Activated CD4-positive, alpha-beta T cell treated with anti-CD3 and anti-CD28 coated beads, Interleukin-2, amount 50 U/mL, for 4 hours (primary cell): Measurements from ENCODE around the gene CPA1.

ENCODE experiments used
- DNase-seq, 2 experiments: peaks; one replicate each; pipeline ENCODE4 v3.0.0-alpha.2; 2020

CPA1 gene

DNA sequence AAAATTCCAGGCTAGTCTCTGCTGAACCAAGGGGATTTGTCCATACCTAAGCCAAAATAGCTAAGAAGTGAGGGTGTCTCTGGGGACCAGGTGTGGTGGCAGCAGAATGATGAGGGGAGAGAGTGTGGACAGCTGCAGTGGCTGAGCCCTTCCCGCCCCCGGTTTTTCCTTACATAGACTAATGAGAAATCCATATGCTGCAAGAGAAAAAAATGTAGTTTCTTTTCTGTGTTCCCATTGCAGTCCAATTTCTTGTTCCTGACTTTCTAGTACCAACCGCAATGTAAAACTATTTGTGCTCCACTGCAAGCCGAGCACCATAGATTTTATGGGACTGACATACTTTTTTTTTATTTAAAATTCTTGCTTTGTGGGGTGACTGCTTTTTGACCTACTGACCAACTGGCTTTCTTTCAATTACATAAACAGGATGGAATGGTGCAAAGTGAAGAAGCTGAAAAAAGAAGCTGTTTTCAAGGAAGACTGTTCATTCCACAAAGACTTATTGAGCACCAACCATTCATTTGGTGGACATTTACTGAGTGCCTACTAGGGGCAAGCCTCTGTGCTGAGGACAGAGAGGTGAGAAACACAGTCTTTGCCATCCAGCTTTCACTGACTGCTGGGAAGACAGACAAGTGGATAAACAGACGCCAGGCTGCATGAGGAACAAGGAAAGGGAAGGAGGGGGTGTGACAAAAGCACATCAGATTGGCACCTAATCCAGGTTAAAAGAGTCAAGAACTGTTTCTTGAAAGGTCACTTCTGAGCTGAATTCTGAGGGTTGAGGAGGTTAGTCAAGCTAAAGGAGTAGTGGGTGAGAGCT lies 50.8 kb downstream of the CPA1 start:
- no peak for DNase-seq

DNA sequence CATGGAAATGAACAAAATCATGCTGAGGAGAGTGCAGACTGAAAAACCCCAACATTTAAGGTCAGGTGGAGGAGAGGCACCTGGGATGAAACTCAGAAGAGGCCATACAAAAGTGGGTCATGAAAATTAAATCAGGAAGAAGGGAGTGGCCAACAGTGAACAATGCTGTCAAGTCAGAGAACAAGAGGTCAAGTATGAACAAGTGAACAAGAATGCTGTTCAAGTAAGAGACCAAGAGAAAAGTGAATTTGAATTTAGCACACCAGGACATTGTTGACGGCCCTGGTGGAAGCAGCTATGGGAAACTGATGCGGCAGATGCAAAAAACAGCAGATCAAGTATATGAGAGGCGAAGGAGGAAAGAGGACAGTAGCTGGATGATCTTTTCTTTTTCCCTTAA lies 52.6 kb downstream of the CPA1 start:
- no peak for DNase-seq

DNA sequence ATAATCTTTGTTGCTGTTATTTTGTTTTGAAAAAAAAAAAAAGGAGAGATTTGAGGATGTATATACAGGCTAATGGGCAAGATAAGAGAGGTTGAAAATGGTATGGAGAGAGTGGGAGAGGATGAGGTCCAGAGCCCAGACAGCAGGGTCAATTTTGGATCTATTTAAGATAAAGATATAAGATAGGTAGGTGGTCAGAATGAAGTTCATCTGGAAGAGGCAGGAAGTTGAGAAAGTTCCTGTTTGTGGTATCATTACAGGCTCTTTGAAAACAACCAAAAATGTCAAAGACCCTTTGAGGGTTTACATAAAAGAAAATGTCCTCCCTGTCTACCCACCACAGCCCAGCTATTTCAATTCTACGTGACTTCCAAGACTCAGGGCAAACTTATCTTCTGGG lies 53.0 kb downstream of the CPA1 start:
- no peak for DNase-seq

DNA sequence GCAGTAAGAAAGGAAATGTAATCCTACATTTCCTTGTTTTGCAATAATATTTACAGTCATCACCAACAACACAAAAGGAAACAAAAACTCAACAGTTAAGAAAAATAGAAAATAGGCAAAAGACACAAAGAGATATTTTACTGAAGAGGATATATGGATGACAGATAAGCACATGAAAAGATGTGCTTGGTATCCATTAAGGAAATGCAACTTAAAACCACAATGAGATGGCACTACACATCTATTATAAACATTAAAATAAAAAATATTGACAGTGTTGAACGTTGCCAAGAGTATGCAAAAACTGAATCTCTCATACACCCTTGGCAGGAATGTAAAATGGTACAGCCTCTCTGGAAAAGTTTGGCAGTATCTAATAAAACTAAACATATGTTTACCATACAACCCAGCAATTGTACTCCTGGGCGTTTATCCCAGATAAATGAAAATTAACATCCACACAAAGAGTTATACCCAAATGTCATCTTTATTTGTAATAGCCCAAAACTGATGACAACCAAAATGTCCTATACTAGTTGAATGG lies 55.1 kb downstream of the CPA1 start:
- DNase-seq: no peak

DNA sequence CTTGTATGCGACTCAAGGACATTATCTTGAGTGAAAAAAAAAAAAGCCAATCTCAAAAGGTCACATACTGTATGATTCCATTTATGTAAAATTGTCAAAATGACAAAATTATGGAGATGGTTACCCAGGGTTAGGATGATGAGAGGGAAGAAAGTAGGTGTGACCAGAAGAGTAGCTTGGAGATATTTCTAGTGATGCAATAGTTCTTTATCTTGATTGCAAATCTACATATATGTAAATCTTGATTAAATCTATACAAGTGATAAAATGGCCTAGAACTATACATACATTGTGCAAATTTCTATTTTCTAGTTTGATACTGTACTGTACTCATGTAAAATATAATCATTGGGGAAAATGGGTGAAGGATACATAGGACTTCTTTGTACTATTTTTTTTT lies 56.0 kb downstream of the CPA1 start:
- no peak for DNase-seq
